NCI-H2196 (cell line): Measurements from ENCODE around the gene DENND1A.
"Not testable (repeated sequence)": the region's sequence is repeated elsewhere in the genome, so short reads cannot be mapped to it uniquely, and the experiment has no call there.

ENCODE experiments used
- DNase-seq: peaks from one replicate; lab custom pipeline; 2025; ENCODE audit not compliant: unreplicated experiment; lab: John Stamatoyannopoulos, UW

DENND1A gene

GRCh38 chr9:123334639-123335038 is 595.3 kb downstream of the DENND1A start:
- no peak for DNase-seq

- DNase-seq = not testable (repeated sequence)
Measured at GRCh38 chr9:123333058-123333669, 596.8 kb downstream of the DENND1A start.

GRCh38 chr9:123331346-123332060 is 598.4 kb downstream of the DENND1A start:
- no peak for DNase-seq
